DOHH2 (cell line): ENCODE measurements around the gene SMIM36.
"Not testable (repeated sequence)": the region's sequence is repeated elsewhere in the genome, so short reads cannot be mapped to it uniquely, and the experiment has no call there.

Experiments
- H3F3A ChIP-seq: fragments of 200-600 bp; sonication (generic), shearing (Covaris generic); 2 replicates; pipeline ENCODE4 v1.6.0; 2016; ENCODE audit warnings: antibody characterized with exemption, mild to moderate bottlenecking; ENCODE audit not compliant: control insufficient read depth, insufficient read depth
- H3K27ac ChIP-seq: fragments of 200-600 bp; sonication (generic); 2 replicates; pipeline ENCODE4 v1.5.1; 2014; ENCODE audit warnings: low read depth, mild to moderate bottlenecking, low read length, moderate library complexity
- H3K27me3 ChIP-seq: fragments of 200-600 bp; sonication (generic); 2 replicates; pipeline ENCODE4 v1.6.1; 2014; ENCODE audit warnings: mild to moderate bottlenecking, low read length, mixed read lengths; ENCODE audit not compliant: control insufficient read depth
- H3K36me3 ChIP-seq: fragments of 200-600 bp; sonication (generic); 2 replicates; pipeline ENCODE4 v1.6.1; 2014; ENCODE audit warnings: mild to moderate bottlenecking, low read length, moderate library complexity, mixed read lengths; ENCODE audit not compliant: control insufficient read depth
- H3K4me1 ChIP-seq: fragments of 200-600 bp; sonication (generic); 2 replicates; pipeline ENCODE4 v1.6.1; 2014; ENCODE audit warnings: mild to moderate bottlenecking, low read length, mixed read lengths; ENCODE audit not compliant: control insufficient read depth
- H3K4me2 ChIP-seq: fragments of 200-600 bp; sonication (generic); 2 replicates; pipeline ENCODE4 v1.6.0; 2014; ENCODE audit warnings: mild to moderate bottlenecking, low read length, moderate library complexity
- H3K4me3 ChIP-seq: fragments of 200-600 bp; sonication (generic); 2 replicates; pipeline ENCODE4 v1.5.1; 2014; ENCODE audit warnings: mild to moderate bottlenecking, low read length, mixed read lengths
- H3K79me2 ChIP-seq: fragments of 200-600 bp; sonication (generic); 2 replicates; pipeline ENCODE4 v1.6.1; 2014; ENCODE audit warnings: mild to moderate bottlenecking, low read length, mixed read lengths; ENCODE audit not compliant: control insufficient read depth
- H3K9me2 ChIP-seq: fragments of 200-600 bp; sonication (generic); replicated peaks from 2 replicates; pipeline ENCODE4 v1.6.1; 2014; ENCODE audit warnings: mild to moderate bottlenecking, low read length, mixed read lengths; ENCODE audit not compliant: control insufficient read depth
- H3K9me3 ChIP-seq: fragments of 200-600 bp; sonication (generic); 2 replicates; pipeline ENCODE4 v1.6.1; 2014; ENCODE audit warnings: antibody characterized with exemption, low read length, mixed read lengths; ENCODE audit not compliant: control insufficient read depth, insufficient read depth
- H4K20me1 ChIP-seq: fragments of 200-600 bp; sonication (generic); 2 replicates; pipeline ENCODE4 v1.6.0; 2014; ENCODE audit warnings: low read depth, mild to moderate bottlenecking, antibody characterized with exemption, low read length, moderate library complexity; ENCODE audit not compliant: control insufficient read depth, insufficient read depth
- EZH2phosphoT487 ChIP-seq: fragments of 200-600 bp; sonication (generic); IDR thresholded peaks from 2 replicates; pipeline ENCODE4 v1.6.1; 2017; ENCODE audit warnings: borderline replicate concordance, mild to moderate bottlenecking, antibody characterized with exemption, low read length, moderate library complexity, mixed read lengths
- TF ChIP-seq, protein P1 (sequence below): fragments of 200-600 bp; sonication (generic); IDR thresholded peaks from one replicate; pipeline ENCODE4 v1.5.1; 2014; ENCODE audit warnings: antibody characterized with exemption, mild to moderate bottlenecking, low read depth, low read length; ENCODE audit not compliant: poor library complexity, severe bottlenecking

SMIM36 gene

DNA sequence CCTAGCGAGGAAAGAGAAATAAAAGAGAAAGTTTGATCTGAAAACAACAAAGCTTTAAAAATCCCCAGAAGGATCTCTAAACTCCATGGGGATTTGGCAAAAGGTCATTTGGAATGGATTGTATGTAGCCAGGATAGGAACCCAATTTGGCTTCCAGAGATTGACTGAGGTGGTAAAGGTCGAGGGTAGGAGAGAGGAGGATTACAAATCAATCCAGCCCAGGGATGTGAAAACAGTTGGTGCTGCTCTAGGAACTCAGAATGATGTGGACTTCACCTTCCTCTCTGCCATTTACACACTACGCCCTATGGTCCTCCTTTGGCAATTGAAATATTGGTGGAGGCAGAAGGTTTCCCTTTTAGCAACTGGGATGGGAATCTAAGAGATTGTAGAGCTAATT lies 18.8 kb upstream of the SMIM36 start:
- peaks cover under 1% of the 10 kb centered on the region; the same call in 1 of the 2 replicates for H3K4me1 ChIP-seq
- no peaks in the 10 kb centered on the region for H3K9me3 ChIP-seq
- no peak overlapping the region for H3K27ac ChIP-seq
- H3K79me2 ChIP-seq, result no peaks in the 10 kb centered on the region
- H3K36me3 ChIP-seq, result no peaks in the 10 kb centered on the region
- TF ChIP-seq EZH2phosphoT487, result no peak
- TF ChIP-seq, protein P1, sequence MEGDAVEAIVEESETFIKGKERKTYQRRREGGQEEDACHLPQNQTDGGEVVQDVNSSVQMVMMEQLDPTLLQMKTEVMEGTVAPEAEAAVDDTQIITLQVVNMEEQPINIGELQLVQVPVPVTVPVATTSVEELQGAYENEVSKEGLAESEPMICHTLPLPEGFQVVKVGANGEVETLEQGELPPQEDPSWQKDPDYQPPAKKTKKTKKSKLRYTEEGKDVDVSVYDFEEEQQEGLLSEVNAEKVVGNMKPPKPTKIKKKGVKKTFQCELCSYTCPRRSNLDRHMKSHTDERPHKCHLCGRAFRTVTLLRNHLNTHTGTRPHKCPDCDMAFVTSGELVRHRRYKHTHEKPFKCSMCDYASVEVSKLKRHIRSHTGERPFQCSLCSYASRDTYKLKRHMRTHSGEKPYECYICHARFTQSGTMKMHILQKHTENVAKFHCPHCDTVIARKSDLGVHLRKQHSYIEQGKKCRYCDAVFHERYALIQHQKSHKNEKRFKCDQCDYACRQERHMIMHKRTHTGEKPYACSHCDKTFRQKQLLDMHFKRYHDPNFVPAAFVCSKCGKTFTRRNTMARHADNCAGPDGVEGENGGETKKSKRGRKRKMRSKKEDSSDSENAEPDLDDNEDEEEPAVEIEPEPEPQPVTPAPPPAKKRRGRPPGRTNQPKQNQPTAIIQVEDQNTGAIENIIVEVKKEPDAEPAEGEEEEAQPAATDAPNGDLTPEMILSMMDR, result no peak
- no peaks in the 10 kb centered on the region for H3F3A ChIP-seq
- no peaks in the 10 kb centered on the region for H3K9me2 ChIP-seq
- H4K20me1 ChIP-seq, result no peaks in the 10 kb centered on the region
- no peak overlapping the region for H3K4me3 ChIP-seq
- no peak overlapping the region for H3K4me2 ChIP-seq
- no peaks in the 10 kb centered on the region for H3K27me3 ChIP-seq

DNA sequence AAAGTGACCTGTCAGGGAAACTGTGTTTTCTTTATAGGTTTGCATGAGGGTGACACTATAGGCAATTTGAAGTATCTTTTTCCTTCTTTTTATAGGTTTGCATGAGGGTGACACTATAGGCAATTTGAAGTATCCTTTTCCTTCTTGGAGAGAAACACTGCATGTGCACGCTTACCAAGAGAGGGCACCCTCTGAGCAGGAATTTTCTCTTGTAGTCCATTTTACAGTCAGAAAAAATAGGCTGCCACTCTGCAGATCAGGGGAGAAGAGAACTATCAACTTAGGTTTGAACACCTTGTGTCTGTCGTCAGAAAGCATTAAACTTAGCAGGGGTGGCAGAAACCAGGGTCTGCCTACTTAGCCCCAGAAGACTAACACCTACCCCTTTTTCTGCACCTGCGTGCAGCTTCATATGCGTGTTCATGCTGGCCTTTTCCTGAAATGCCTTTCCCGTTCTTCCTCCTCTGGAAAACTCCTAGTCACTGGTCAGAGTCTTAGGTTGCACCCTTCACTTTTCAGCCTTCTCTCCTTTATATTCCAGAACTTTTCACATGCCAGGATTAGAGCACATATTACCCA lies 16.4 kb upstream of the SMIM36 start:
- Histone ChIP-seq H4K20me1 (no peaks in the 10 kb centered on the region), H3K36me3 (no peaks in the 10 kb centered on the region), H3K79me2 (no peaks in the 10 kb centered on the region), H3K27me3 (no peaks in the 10 kb centered on the region), H3K4me2 (no peak overlapping the region), H3K4me3 (no peak overlapping the region), H3K9me3 (no peaks in the 10 kb centered on the region), H3F3A (no peaks in the 10 kb centered on the region), H3K9me2 (no peaks in the 10 kb centered on the region), H3K4me1 (peaks cover 11% of the 10 kb centered on the region), H3K27ac (no peak overlapping the region)
- TF ChIP-seq, protein P1, result peak; percentile 65
- no peak for TF ChIP-seq EZH2phosphoT487

DNA sequence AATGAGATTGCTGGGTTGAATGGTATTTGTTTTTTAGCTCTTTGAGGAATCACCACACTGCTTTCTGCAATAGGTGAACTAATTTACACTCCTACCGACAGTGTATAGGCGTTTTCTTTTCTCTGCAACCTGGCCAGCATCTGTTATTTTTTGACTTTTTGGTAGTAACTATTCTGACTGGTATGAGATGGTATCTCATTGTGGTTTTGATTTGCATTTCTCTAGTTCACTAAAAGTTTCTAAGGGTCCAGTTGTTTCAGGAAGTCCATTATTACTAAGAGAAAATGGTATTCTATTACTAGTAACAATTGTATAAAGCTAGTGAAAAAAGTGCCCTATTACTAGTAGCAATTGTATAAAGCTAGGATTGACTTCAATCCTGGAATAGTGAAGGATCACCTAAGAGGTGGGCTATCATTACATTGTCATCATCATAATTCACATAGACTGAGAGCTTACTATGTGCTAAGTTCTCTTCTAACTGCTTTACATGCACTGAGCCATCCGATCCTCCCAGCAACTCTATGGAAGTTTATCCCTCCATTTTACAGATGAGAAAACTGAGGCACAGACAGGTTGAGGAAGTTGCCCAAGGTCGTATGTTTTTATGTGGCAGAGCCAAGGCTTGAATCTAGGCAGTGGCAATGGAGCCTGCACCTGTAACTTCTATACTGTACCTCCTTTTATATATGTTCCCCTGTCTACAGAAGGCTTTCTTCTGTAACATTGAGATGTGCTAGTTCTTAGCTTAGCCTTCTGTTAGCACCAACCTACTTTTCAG lies 13.4 kb upstream of the SMIM36 start:
- Histone ChIP-seq H3K9me2 (no peaks in the 10 kb centered on the region), H3K4me3 (no peak overlapping the region), H3F3A (no peaks in the 10 kb centered on the region), H3K79me2 (no peaks in the 10 kb centered on the region), H4K20me1 (no peaks in the 10 kb centered on the region), H3K27ac (no peak overlapping the region), H3K4me2 (no peak overlapping the region), H3K9me3 (no peaks in the 10 kb centered on the region), H3K36me3 (no peaks in the 10 kb centered on the region), H3K4me1 (peaks cover 11% of the 10 kb centered on the region), H3K27me3 (peaks cover 7% of the 10 kb centered on the region; the same call in 1 of the 2 replicates)
- TF ChIP-seq EZH2phosphoT487, result no peak
- TF ChIP-seq, protein P1, result no peak

DNA sequence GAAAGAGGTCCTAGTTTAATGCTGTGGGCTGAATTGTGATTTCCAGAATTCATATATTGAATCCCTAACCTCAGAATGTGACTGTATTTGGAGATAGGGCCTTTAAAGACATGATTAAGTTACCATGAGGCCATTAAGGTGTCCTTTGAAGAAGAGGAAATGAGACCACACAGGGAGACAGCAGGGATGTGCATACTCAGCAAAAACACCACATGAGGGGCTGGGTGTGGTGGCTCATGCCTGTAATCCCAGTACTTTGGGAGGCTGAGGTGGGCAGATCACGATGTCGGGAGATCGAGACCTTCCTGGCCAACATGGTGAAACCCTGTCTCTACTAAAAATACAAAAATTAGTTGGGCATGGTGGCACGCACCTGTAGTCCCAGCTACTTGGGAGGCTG lies 11.8 kb upstream of the SMIM36 start:
- H3K27ac ChIP-seq, H3K4me3 ChIP-seq, H4K20me1 ChIP-seq, H3F3A ChIP-seq, H3K9me3 ChIP-seq, H3K9me2 ChIP-seq, H3K4me2 ChIP-seq, H3K79me2 ChIP-seq, H3K36me3 ChIP-seq: not testable (repeated sequence)
- H3K27me3 ChIP-seq, result peaks cover 21% of the 10 kb centered on the region
- H3K4me1 ChIP-seq, result peaks cover 11% of the 10 kb centered on the region
